HL-60 (cell line): ENCODE results near the gene TMEM151B.

Source experiments
- CTCF ChIP-seq: IDR thresholded peaks from one replicate; pipeline ENCODE4 v1.5.1; 2011; ENCODE audit warnings: low read length, control low read depth, inconsistent platforms; ENCODE audit not compliant: insufficient read depth
- GABPA ChIP-seq: IDR thresholded peaks from 2 replicates; pipeline ENCODE4 v1.6.1; 2012; ENCODE audit warnings: low read depth
- POLR2AphosphoS5 ChIP-seq: IDR thresholded peaks from 2 replicates; pipeline ENCODE4 v1.6.1; 2012; ENCODE audit warnings: low read depth
- SPI1 ChIP-seq: IDR thresholded peaks from 2 replicates; pipeline ENCODE4 v1.6.1; 2012; ENCODE audit warnings: low read depth, mild to moderate bottlenecking, borderline replicate concordance
- TF ChIP-seq, protein P1 (sequence below): IDR thresholded peaks from 2 replicates; pipeline ENCODE4 v1.6.1; 2012; ENCODE audit warnings: low read depth; ENCODE audit not compliant: insufficient replicate concordance

GRCh38 chr6:44284867-44285266, 14.6 kb downstream of the TMEM151B start:
- TF ChIP-seq CTCF (no peak), POLR2AphosphoS5 (no peak), GABPA (no peak), SPI1 (no peak)
- TF ChIP-seq, protein P1, sequence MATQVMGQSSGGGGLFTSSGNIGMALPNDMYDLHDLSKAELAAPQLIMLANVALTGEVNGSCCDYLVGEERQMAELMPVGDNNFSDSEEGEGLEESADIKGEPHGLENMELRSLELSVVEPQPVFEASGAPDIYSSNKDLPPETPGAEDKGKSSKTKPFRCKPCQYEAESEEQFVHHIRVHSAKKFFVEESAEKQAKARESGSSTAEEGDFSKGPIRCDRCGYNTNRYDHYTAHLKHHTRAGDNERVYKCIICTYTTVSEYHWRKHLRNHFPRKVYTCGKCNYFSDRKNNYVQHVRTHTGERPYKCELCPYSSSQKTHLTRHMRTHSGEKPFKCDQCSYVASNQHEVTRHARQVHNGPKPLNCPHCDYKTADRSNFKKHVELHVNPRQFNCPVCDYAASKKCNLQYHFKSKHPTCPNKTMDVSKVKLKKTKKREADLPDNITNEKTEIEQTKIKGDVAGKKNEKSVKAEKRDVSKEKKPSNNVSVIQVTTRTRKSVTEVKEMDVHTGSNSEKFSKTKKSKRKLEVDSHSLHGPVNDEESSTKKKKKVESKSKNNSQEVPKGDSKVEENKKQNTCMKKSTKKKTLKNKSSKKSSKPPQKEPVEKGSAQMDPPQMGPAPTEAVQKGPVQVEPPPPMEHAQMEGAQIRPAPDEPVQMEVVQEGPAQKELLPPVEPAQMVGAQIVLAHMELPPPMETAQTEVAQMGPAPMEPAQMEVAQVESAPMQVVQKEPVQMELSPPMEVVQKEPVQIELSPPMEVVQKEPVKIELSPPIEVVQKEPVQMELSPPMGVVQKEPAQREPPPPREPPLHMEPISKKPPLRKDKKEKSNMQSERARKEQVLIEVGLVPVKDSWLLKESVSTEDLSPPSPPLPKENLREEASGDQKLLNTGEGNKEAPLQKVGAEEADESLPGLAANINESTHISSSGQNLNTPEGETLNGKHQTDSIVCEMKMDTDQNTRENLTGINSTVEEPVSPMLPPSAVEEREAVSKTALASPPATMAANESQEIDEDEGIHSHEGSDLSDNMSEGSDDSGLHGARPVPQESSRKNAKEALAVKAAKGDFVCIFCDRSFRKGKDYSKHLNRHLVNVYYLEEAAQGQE, result no peak
